Stimulated activated CD4-positive, alpha-beta T cell treated with anti-CD3 and anti-CD28 coated beads, Interleukin-4, amount 100 ng/mL, for 4 hours (primary cell): ENCODE results near the gene SPTBN1.
A peak's percentile ranks its signal among the peaks of the same experiment; 100 is the strongest.

Experiments used
- DNase-seq, 2 experiments: peaks; one replicate each; pipeline ENCODE4 v3.0.0-alpha.2; 2020

Gene SPTBN1

GRCh38 chr2:54638103-54638502 lies 182.0 kb downstream of the SPTBN1 start:
- no peak for DNase-seq

GRCh38 chr2:54638774-54639187 lies 182.7 kb downstream of the SPTBN1 start:
- no peak for DNase-seq

GRCh38 chr2:54639609-54640008 lies 183.5 kb downstream of the SPTBN1 start:
- DNase-seq: no peak

GRCh38 chr2:54640834-54641540 lies 184.9 kb downstream of the SPTBN1 start:
- DNase-seq: no peak

- DNase-seq: no peak
These were observed 185.9 kb downstream of the SPTBN1 start for GRCh38 chr2:54641988-54642387.

- DNase-seq: no peak
These were observed 186.7 kb downstream of the SPTBN1 start for GRCh38 chr2:54642677-54643430.

GRCh38 chr2:54644236-54644635 lies 188.1 kb downstream of the SPTBN1 start:
- DNase-seq: no peak

- no peak for DNase-seq
These were observed 190.2 kb downstream of the SPTBN1 start for GRCh38 chr2:54646170-54646927.

GRCh38 chr2:54648256-54648655 lies 192.1 kb downstream of the SPTBN1 start:
- DNase-seq: no peak

- no peak for DNase-seq
These were observed 193.1 kb downstream of the SPTBN1 start for GRCh38 chr2:54649191-54649590.

- DNase-seq: no peak
These were observed 193.5 kb downstream of the SPTBN1 start for GRCh38 chr2:54649633-54650032.

GRCh38 chr2:54650612-54651011 lies 194.5 kb downstream of the SPTBN1 start:
- no peak for DNase-seq

- DNase-seq: no peak
These were observed 195.2 kb downstream of the SPTBN1 start for GRCh38 chr2:54651291-54651690.

GRCh38 chr2:54652540-54652939 lies 196.4 kb downstream of the SPTBN1 start:
- no peak for DNase-seq

- DNase-seq: no peak
These were observed 197.6 kb downstream of the SPTBN1 start for GRCh38 chr2:54653572-54654204.

- DNase-seq: no peak
These were observed 199.1 kb downstream of the SPTBN1 start for GRCh38 chr2:54655046-54655809.

- DNase-seq: no peak
These were observed 200.7 kb downstream of the SPTBN1 start for GRCh38 chr2:54656863-54657262.

GRCh38 chr2:54657664-54658083 lies 201.5 kb downstream of the SPTBN1 start:
- peak in 1 of 2 experiments; percentile 45 for DNase-seq

- DNase-seq: no peak
These were observed 202.5 kb downstream of the SPTBN1 start for GRCh38 chr2:54658564-54659071.

- no peak for DNase-seq
These were observed 203.4 kb downstream of the SPTBN1 start for GRCh38 chr2:54659527-54659926.

- no peak for DNase-seq
These were observed 204.6 kb downstream of the SPTBN1 start for GRCh38 chr2:54660752-54661151.

GRCh38 chr2:54663424-54664030 lies 207.4 kb downstream of the SPTBN1 start:
- no peak for DNase-seq
